Activated CD4-positive, alpha-beta memory T cell treated with anti-CD3 and anti-CD28 coated beads, Interleukin-2, amount 10 ng/mL, durations not matched to agents 7 days and 5 days (primary cell): ENCODE results near the gene SWAP70. TPM values are rescaled to one million over a fixed set of nuclear protein-coding genes. Genes with fewer than 3 reads are reported as not detected.

ENCODE experiments used
- CTCF ChIA-PET: fragments of 350-600 bp; sonication (Branson Sonifier 250); formaldehyde crosslinking; loops from one replicate; lab custom pipeline; 2021; ENCODE audit warnings: antibody characterized with exemption, inconsistent platforms; lab: Charles Lee
- POLR2A ChIA-PET: fragments of 350-600 bp; sonication (Branson Sonifier 250); formaldehyde crosslinking; loops from one replicate; lab custom pipeline; 2021; ENCODE audit warnings: antibody characterized with exemption; lab: Charles Lee
- DNase-seq: peaks from one replicate; pipeline ENCODE4 v3.0.0-alpha.2; 2020
- H3K27ac Mint-ChIP-seq: one replicate; pipeline ENCODE4 v1.8.0; 2021; ENCODE audit warnings: mild to moderate bottlenecking, mixed read lengths
- H3K27me3 Mint-ChIP-seq: one replicate; pipeline ENCODE4 v1.8.0; 2021; ENCODE audit warnings: mixed read lengths
- H3K36me3 Mint-ChIP-seq: one replicate; pipeline ENCODE4 v1.8.0; 2021; ENCODE audit warnings: low read depth, mixed read lengths
- H3K4me1 Mint-ChIP-seq: one replicate; pipeline ENCODE4 v1.8.0; 2021; ENCODE audit warnings: mixed read lengths
- H3K4me3 Mint-ChIP-seq: one replicate; pipeline ENCODE4 v1.8.0; 2021; ENCODE audit warnings: mild to moderate bottlenecking, mixed read lengths
- H3K9me3 Mint-ChIP-seq: one replicate; pipeline ENCODE4 v1.8.0; 2021; ENCODE audit warnings: mixed read lengths
- total RNA-seq, 2 experiments: library from RNA; stranded (reverse); gene quantifications; one replicate each; pipeline ENCODE4 v1.2.3, GENCODE V29; 2021

The SWAP70 gene
- total RNA-seq, 2 experiments from 2014 or later = 8.6 to 9.1 TPM

DNA sequence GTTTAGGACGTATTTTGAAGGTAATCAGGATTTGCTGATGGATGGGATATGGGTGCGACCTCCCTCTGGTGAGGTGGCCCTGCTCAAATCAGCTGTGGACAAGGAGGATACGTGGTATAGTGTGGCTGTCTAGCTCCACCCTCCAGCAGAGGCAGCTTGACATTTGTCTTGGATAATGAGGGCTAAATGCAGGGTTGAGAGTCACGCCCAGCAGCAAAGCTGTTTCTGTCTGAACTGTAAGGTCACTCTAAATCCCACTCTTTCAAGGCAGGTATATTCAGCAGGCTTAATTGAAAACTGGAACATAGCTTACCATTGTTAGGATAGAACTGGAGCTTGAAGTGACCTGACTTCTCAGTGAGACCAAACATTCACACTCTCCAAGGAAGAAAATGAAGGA lies 98.7 kb downstream of the SWAP70 start:
- Mint-ChIP-seq H3K4me3 (no peak overlapping the region), H3K27me3 (no peaks in the 10 kb centered on the region), H3K9me3 (no peaks in the 10 kb centered on the region), H3K4me1 (peaks cover 22% of the 10 kb centered on the region), H3K36me3 (no peaks in the 10 kb centered on the region), H3K27ac (no peak overlapping the region)
- POLR2A ChIA-PET = no interaction called here
- CTCF ChIA-PET = interaction anchor here (1.1 to 1.4 kb wide), 3 partner anchors 15 to 546 kb away, joined by 3 to 4 read pairs (median 4); no protein-coding TSS in a partner anchor
- no peak for DNase-seq

DNA sequence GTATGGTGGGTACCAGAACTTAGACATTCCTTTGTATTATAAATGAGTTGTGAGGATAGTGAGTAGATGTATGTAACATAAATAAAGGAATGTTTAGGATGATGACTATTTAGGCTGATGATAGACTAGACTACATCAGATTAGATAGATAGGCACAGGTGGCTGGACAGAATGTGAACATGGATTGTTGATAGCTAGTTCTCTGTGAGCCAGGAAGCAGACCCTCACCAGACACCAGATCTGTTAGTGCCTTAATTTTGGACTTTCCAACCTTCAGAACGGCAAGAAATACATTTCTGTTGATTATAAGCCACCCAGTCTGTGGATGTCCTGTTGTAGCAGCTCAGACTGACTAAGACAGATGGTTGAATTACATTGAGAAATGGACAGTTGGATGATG lies 99.4 kb downstream of the SWAP70 start:
- ChIA-PET POLR2A (no interaction called here), CTCF (interaction anchor here (1.1 to 1.4 kb wide), 3 partner anchors 14 to 545 kb away, joined by 3 to 4 read pairs (median 4); no protein-coding TSS in a partner anchor)
- DNase-seq = no peak

DNA sequence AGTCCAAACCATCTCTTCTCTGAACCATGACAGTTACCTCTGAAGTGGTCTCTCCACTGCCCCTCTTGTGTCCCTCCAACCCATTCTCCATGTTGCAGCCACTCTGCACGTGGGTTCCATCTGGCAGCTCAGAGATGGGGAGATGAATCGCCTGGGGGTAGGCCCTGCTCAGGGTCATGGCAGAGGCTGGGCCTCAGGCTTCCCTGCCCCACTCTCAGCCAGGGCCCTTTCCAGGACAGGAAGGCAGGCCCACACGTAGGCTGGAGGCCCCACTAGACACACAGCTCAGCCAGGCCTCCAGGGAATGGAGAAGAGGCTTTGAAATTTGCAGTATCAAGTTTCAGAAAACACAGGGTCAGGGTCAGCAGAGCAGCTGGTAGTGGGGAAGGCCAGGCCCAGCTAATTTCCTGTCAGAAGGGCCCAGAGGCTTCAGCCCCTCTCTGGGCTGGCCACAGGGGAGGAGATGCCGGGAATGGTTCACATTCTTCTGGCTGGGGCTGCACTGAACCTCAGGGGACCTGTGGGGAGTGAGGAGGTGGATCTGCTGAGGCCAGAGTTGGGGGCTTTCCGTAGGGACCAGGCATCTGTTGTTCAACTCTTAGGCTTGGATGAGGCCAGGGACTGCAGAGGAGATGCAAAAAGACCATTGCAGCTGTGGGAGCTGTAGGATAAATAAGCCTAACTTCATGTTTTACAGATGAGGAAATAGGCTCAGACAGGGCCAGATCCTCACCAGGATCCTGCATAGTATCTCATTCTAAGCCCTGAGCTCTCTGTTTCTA lies 101.6 kb downstream of the SWAP70 start:
- no peaks in the 10 kb centered on the region for H3K27me3 Mint-ChIP-seq
- H3K4me3 Mint-ChIP-seq = no peak overlapping the region
- DNase-seq = no peak
- no peaks in the 10 kb centered on the region for H3K9me3 Mint-ChIP-seq
- no peaks in the 10 kb centered on the region for H3K36me3 Mint-ChIP-seq
- POLR2A ChIA-PET = no interaction called here
- H3K4me1 Mint-ChIP-seq = peaks cover 2% of the 10 kb centered on the region
- CTCF ChIA-PET = no interaction called here
- no peak overlapping the region for H3K27ac Mint-ChIP-seq

More for the DNA sequence above, 99.4 kb downstream of the SWAP70 start:
- Mint-ChIP-seq H3K27me3 (no peaks in the 10 kb centered on the region), H3K27ac (no peak overlapping the region), H3K9me3 (no peaks in the 10 kb centered on the region), H3K4me1 (peaks cover 18% of the 10 kb centered on the region), H3K36me3 (no peaks in the 10 kb centered on the region), H3K4me3 (no peak overlapping the region)

DNA sequence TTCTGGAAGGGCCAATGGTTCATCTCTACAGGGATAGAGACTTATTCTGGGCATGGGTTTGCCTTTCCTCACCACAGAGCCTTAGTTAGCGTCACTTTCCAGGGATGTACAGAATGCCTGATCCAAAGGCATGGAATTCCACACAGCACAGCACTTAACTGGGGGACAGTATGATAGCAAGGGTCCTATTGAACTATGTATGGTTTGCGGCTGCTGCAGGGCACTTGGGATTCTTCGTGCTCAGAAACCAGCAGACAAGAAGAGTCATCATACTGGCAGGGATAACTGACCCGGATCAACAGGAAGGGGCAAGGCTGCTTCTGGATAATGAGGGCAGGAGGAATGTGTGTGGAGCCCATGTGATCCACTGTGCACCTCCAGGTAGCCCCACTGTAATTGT lies 105.7 kb downstream of the SWAP70 start:
- ChIA-PET CTCF (no interaction called here), POLR2A (no interaction called here)
- H3K4me1 Mint-ChIP-seq = no peaks in the 10 kb centered on the region
- no peak for DNase-seq
- H3K4me3 Mint-ChIP-seq = no peak overlapping the region
- no peaks in the 10 kb centered on the region for H3K36me3 Mint-ChIP-seq
- no peaks in the 10 kb centered on the region for H3K9me3 Mint-ChIP-seq
- H3K27me3 Mint-ChIP-seq = no peaks in the 10 kb centered on the region
- no peak overlapping the region for H3K27ac Mint-ChIP-seq

DNA sequence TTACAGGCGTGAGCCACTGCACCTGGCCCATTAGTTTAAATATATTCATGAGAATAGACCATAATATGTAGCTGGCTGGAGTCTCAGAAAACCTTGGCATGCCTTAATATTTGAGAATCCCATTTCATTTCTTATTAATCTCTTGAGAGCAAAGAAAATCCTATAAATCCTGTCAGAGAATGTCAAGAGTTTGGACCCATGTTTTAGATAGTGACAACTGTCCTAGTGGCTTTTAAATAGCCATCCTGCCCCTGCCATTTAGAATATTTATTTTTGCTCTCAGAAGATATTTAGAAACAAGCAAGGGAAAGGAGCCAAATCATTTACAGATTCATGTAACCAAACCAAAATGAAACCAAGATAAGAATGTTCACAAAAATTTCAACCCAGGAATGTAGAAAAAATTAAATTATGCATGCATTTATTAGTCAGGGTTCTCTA lies 107.2 kb downstream of the SWAP70 start:
- no peaks in the 10 kb centered on the region for H3K36me3 Mint-ChIP-seq
- H3K9me3 Mint-ChIP-seq = no peaks in the 10 kb centered on the region
- no peak overlapping the region for H3K4me3 Mint-ChIP-seq
- no peaks in the 10 kb centered on the region for H3K4me1 Mint-ChIP-seq
- POLR2A ChIA-PET = no interaction called here
- DNase-seq = no peak
- no peaks in the 10 kb centered on the region for H3K27me3 Mint-ChIP-seq
- no peak overlapping the region for H3K27ac Mint-ChIP-seq
- CTCF ChIA-PET = no interaction called here

DNA sequence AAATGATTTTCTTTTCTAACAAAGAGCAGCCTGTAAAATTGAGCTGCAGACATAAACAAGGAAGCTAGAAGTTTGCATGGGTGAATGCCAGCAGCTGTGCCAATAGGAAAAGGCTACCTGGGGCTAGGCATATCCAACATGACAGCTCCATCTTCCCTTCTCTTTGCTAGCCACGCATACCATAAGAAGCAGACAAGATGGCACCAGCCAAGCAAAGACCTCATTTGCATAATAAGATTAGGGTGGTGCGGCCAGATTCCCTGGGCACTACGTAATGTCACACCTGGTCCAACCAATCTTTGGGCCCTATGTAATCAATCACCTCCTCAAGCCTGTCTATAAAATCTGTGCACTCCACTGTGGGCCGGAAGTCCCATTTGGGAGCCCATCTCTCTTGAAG lies 108.3 kb downstream of the SWAP70 start:
- Mint-ChIP-seq H3K4me3 (no peak overlapping the region), H3K9me3 (no peaks in the 10 kb centered on the region), H3K27me3 (no peaks in the 10 kb centered on the region), H3K36me3 (no peaks in the 10 kb centered on the region), H3K27ac (no peak overlapping the region), H3K4me1 (no peaks in the 10 kb centered on the region)
- ChIA-PET POLR2A (interaction anchor here (1.3 kb wide), 1 partner anchor 12 kb away, joined by 4 read pairs; no protein-coding TSS in a partner anchor), CTCF (no interaction called here)
- DNase-seq = no peak

DNA sequence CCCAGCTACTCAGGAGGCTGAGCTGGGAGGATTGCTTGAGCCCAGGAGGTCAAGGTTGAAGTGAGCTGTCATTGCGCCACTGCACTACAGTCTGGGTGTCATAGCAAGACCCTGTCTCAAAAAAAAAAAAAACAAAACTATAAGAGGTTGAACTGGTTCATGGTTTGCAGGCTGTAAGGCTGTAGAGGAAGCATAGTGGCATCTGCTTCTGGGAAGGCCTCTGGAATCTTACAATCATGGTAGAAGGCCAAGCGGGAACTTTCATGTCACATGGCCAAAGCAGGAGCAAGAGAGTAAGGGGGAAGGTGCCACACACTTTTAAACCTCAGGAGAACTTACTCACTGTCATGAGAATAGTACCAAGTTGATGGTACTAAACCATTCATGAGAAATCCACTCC lies 109.6 kb downstream of the SWAP70 start:
- Mint-ChIP-seq H3K4me3 (no peak overlapping the region), H3K9me3 (no peaks in the 10 kb centered on the region), H3K27me3 (no peaks in the 10 kb centered on the region), H3K36me3 (no peaks in the 10 kb centered on the region), H3K27ac (no peak overlapping the region), H3K4me1 (no peaks in the 10 kb centered on the region)
- no peak for DNase-seq
- CTCF ChIA-PET = no interaction called here
- POLR2A ChIA-PET = no interaction called here

DNA sequence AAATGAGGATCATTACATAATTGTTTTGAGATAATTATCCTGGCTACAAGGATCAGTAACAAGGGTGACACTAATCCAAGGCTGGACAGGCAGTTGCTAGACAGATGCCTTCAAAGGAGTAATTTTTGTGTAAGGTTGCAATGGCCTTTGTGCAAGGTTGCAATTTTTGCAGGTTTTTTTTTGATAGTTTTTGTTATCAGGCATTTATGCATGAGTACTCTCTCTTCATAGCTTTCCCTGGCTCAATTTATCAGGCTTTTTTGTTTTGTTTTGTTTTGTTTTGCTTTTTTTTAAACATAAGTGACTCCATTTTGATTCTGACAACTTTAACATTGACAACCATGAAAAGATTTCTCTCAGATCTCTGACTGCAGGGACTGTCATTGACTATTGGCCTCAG lies 110.2 kb downstream of the SWAP70 start:
- Mint-ChIP-seq H3K27ac (no peak overlapping the region), H3K4me3 (no peak overlapping the region), H3K36me3 (no peaks in the 10 kb centered on the region), H3K4me1 (no peaks in the 10 kb centered on the region), H3K9me3 (no peaks in the 10 kb centered on the region), H3K27me3 (no peaks in the 10 kb centered on the region)
- no peak for DNase-seq
- ChIA-PET POLR2A (no interaction called here), CTCF (no interaction called here)

DNA sequence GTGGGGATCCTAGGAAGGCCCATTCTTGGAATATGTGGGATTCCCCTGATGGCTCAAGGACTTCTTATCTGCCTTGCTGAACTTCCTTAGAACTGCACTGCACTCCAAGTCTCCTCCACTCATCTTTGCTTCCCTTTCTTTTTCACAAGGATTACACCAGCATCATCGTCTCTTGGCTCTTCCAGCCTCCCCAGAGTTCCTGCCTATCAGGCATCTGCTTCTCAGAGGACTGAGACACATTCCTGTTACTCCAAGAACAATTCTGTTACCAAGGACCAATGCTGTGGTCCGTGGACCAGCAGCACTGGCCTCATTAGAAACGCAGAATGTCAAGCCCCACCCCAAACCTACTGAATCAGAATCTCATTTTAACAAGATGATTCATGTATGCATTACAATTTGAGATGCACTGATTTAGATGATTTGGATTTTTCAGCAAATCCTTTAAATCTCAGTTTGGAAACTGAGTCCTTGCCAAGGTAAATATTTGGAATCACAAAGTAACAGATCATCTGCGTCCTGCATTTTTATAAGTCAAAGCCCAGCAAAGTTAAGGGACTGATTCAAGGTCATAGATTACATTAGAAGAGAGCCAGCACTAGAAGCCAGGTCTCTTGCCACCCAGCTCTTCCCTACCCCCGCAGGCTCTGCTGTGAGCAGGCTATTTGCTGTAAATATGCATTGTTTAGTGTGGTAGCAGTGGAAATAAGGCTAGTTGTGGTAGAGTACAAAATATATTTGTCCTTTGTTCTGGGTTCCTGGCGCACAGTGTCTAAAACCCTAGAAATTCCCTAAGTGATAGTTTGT lies 110.9 kb downstream of the SWAP70 start:
- H3K27ac Mint-ChIP-seq = no peak overlapping the region
- ChIA-PET POLR2A (no interaction called here), CTCF (no interaction called here)
- no peaks in the 10 kb centered on the region for H3K4me1 Mint-ChIP-seq
- H3K9me3 Mint-ChIP-seq = no peaks in the 10 kb centered on the region
- DNase-seq = no peak
- H3K36me3 Mint-ChIP-seq = no peaks in the 10 kb centered on the region
- no peaks in the 10 kb centered on the region for H3K27me3 Mint-ChIP-seq
- H3K4me3 Mint-ChIP-seq = no peak overlapping the region

DNA sequence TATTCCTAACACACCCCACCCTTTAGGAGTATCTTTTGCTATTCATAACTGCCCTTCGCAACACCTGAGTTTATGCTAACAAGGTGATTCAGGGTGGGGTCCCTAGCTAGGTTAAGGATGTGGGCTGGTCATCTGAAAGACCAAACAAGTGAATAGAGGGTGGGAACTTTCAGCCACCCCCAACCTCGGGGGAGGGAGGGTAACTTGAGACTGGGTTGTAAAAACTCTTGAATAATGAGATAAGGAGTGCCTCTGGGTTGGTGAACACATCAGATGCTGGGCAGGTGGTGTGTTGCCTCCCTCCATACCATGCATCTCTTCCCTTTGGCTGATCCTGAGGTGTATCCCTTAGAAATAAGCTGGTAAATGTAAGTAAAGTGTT lies 111.5 kb downstream of the SWAP70 start:
- CTCF ChIA-PET = interaction anchor here (1.6 kb wide), 1 partner anchor 16 kb away, joined by 3 read pairs; no protein-coding TSS in a partner anchor
- Mint-ChIP-seq H3K4me3 (no peak overlapping the region), H3K36me3 (no peaks in the 10 kb centered on the region), H3K9me3 (no peaks in the 10 kb centered on the region), H3K27ac (no peak overlapping the region), H3K27me3 (no peaks in the 10 kb centered on the region), H3K4me1 (no peaks in the 10 kb centered on the region)
- DNase-seq = no peak
- POLR2A ChIA-PET = no interaction called here

DNA sequence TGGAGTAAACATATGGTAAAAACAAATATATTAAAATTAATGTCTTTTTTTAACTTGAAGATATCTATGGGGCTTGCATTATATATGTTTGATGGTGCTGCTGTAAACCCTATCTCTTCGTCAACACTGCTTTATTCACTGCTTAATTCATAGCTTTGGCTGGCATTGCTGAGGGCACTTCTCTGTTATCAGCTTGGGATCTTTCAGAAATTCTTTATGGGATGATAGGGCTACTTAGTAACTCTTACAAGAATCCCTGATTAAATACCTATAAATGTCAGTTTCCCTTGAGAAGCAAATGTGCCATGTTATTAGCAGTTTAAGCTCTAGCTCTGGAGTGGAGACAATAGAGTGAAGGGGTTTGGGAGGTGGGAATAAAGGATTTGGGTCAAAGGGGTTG lies 112.3 kb downstream of the SWAP70 start:
- ChIA-PET CTCF (interaction anchor here (1.6 kb wide), 1 partner anchor 16 kb away, joined by 3 read pairs; no protein-coding TSS in a partner anchor), POLR2A (interaction anchor here (1.5 kb wide), 1 partner anchor 18 kb away, joined by 5 read pairs; no protein-coding TSS in a partner anchor)
- H3K4me1 Mint-ChIP-seq = no peaks in the 10 kb centered on the region

DNA sequence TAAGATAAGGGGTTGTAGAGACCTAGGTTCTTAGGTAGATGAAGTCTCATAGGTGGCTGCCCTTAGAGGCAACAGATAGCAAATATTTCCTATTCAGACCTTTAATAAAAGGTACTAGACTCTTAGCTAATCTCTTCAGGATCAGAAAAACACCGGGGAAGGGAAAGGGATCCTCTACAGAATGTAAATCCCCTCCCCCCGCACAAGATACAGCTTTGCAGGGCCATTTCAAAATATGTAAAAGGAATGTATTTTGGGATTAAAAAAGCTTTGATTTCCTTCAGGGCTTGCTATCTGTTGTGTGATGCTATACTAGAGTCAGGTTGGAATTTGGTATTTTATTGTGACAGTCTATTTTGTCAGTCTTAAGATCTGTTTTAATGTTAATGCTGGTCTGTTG lies 113.2 kb downstream of the SWAP70 start:
- ChIA-PET CTCF (interaction anchor here (0.8 to 1.6 kb wide), 2 partner anchors 14 to 17 kb away, joined by 3 to 4 read pairs; no protein-coding TSS in a partner anchor), POLR2A (interaction anchor here (1.5 kb wide), 1 partner anchor 19 kb away, joined by 5 read pairs; no protein-coding TSS in a partner anchor)
- no peak overlapping the region for H3K4me3 Mint-ChIP-seq
- no peaks in the 10 kb centered on the region for H3K36me3 Mint-ChIP-seq
- no peaks in the 10 kb centered on the region for H3K4me1 Mint-ChIP-seq
- H3K27ac Mint-ChIP-seq = no peak overlapping the region
- no peaks in the 10 kb centered on the region for H3K9me3 Mint-ChIP-seq
- H3K27me3 Mint-ChIP-seq = no peaks in the 10 kb centered on the region
- DNase-seq = no peak

More for the DNA sequence above, 112.3 kb downstream of the SWAP70 start:
- Mint-ChIP-seq H3K27me3 (no peaks in the 10 kb centered on the region), H3K36me3 (no peaks in the 10 kb centered on the region), H3K9me3 (no peaks in the 10 kb centered on the region), H3K4me3 (no peak overlapping the region), H3K27ac (no peak overlapping the region)
- no peak for DNase-seq

DNA sequence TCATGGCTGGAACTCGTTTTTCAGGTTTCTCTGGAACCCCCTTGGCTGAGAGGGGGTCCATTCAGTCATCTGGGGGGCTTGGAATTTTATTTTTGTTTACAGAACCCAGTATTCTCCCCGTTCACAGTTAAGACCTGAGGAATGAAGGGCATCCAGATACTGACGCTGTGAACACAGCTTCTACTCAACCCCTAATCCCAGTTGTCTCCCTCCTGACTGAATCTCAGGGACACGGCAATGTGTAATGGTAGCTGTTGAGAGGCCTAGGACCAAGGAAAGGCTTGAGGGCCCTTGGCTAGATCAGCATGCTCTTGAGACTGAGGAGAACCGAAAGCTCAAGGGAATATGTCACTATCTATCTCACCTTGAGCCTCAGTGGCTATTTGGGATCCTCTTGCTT lies 113.6 kb downstream of the SWAP70 start:
- ChIA-PET CTCF (interaction anchor here (0.8 kb wide), 1 partner anchor 14 kb away, joined by 4 read pairs; no protein-coding TSS in a partner anchor), POLR2A (interaction anchor here (1.5 kb wide), 1 partner anchor 19 kb away, joined by 5 read pairs; no protein-coding TSS in a partner anchor)
- Mint-ChIP-seq H3K27me3 (no peaks in the 10 kb centered on the region), H3K36me3 (no peaks in the 10 kb centered on the region), H3K27ac (no peak overlapping the region), H3K4me3 (no peak overlapping the region), H3K4me1 (no peaks in the 10 kb centered on the region), H3K9me3 (no peaks in the 10 kb centered on the region)
- no peak for DNase-seq
